ENCODE results near the gene CD44.

The CD44 gene

DNA sequence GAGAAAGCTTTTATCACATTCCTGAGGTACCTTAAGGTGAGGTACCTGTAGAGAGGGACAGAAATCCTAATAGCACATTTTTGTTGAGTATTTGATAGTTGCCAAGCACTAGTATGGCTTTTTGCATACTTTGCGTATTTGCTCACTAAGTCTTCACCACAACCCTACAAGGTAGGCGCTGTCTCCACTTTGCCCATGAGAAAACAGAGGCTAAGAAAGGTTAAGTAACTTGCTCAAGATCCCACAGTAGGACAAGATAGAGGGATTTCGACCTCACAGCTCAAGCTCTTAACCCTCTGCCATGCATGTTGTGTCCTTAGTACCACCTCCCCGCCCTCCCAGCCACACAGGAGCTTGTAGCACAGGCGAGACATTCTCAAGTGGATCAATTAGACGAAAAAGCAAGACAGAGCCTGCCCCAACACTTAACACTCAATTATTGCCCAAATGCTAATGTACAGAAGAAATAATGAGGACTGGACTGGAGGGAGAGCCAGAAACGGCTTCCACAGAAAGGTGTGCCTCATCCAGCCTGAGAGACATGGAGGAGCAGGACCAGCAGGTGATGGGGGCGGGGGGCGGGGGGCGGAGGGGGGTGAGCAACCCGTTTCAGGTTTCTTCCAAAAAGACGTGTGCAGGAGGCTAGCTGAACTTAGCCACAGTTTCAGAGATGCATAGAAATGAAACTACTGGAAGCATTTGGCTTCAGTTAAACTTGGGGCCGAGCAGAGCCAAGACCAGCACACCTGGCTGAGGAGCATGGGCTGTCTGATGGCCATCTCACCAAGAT, 26.7 kb upstream of the CD44 start:
- DNase-seq, result no peak

DNA sequence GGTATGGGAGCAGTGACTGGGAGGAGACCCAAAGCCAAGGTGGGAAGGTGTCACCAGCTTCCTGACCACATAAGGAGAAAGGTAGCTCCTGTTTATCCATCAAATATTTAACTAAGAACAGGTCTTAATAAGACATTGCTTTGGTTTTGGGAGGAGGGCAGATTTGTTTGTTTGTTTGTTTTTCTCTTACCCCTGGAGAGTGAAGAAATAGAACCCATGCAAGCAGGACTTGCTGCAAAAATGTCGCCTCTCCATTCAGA, 26.2 kb upstream of the CD44 start:
- DNase-seq, result no peak

DNA sequence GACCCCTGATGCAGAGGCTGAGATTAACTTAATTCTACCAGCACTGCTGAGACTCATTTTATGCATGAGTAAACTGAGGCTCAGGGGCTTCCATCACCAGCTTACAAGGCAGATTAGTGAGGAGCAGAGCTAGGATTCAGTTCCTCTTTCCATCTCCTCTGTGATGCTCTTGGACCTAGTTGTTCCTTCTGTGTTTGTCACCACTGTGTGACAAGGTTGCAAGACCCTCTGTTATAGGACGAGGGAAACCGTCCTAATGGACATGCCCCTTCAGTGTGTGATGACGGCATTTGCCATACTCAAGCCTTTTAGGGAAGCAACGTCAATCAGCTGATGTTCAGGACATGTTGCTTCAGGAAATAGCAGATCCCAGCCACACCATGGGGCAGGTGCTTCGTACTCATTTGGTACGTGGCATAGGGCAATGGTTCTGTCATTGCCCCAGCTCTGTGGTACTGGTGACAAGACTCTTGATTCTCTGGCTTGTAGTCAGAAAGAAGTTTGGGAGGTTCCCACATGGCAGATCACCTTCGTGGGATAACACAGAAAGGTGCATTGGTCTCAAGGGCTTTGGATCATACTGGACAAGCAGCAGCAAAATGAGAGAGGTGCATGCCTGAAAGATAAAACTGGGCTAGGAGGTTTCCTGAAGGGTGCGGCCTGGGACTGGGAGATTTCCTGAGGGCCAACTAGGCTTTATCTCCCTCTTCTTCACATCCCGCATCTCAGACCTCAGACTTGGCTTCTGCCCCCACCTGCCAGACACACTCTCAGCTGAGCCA, 23.9 kb upstream of the CD44 start:
- no peak for DNase-seq

DNA sequence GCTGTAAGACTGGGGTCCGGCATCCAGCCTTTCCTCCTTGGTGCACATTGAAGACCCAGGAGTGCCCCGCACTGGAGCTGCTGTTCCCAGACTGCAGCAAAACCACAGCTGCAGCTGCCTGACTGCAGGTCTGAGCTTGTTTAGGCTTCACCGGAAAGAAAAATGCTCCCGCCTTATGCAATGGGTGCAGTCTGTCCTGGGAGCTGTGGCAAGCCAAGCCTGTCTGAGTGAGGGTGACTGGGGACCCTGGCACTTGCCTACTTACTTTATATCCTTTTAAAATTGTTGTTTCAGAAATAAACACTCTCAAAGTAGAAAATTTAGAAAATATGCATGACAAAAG, 23.3 kb upstream of the CD44 start:
- DNase-seq, result no peak

GRCh38 chr11:35116245-35116644, 22.7 kb upstream of the CD44 start:
- no peak for DNase-seq

DNA sequence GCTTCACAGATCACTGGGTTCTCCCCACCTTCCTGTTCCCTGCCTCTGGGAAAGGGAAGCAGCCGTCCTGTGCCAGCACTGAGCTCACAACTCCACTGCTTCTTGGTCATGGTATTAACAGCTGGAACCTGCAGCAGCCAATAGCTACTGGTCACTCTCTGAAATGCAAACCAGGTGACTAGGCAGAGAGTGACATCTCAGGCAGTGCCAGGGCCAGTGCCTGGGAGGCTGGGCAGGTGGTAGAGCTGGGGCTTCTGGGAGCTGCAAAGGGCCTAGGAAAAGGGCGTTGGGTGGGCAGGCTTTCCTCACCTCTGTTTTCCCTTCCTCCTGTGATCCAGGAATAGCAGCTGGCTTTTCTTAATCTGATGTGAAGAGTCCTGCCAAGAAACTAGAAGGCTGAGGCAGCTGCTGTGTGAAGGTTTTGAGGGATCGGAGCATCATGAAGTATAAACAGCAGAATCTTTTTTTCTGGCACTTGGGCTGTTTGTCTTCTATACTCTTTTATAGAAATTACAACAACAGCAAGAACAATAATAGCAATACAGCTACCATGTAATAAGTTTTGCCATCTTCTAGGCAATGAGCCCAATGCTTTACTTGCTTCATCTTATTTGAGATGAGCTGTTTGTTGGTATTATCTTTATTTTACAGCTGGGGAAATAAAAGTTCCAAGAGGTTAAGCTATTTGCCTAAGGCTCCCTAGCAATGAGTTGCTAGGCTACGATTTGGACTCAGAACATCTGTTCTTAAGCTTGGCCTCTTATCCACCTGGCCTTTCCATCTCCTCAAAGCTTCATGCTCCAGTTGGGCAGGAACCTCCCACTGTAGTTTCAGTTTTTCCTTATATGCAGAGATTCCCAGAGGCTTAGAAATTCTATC, 22.0 kb upstream of the CD44 start:
- DNase-seq, result no peak

GRCh38 chr11:35118906-35119305, 20.1 kb upstream of the CD44 start:
- no peak for DNase-seq

DNA sequence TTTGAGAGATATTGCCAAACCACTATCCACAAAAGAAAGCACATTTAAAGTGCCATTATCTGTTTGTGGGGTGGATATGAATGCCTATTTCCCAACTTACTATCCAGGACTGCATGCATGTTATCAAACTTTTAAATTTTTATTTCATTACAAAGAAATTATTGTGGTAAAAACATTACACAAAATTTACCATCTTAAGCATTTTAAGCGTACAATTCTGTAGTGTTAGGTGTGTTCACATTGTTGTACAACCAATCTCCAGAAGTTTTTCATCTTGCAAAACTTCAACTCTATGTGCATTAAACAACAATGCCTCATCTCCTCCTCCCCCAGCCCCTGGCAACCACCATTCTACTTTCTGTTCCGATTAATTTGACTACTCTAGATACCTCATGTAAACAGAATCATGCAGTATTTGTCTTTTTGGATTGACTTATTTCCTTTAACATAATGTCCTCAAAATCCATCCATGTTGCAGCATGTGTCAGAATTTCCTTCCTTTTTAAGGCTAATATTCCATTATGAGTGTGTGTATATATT, 17.6 kb upstream of the CD44 start:
- no peak for DNase-seq

DNA sequence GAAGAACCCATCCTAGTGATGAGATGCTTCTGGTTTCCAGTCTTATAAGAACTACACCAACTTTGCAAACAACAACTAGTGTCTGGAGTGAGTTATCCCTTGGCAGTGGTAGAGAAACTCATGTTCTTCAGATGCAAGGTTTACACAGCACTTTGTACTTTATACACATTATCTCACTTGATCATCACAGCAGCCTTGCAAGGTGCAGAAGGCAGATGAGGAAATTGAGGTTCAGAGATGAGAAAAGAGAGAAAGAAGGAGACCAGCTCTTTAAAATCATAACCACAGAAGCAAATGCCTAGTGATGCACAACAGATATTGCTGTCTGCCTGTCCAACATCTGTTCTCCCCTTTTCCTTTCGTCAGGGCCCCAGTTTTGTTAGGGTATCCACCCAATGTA, 16.7 kb upstream of the CD44 start:
- no peak for DNase-seq

DNA sequence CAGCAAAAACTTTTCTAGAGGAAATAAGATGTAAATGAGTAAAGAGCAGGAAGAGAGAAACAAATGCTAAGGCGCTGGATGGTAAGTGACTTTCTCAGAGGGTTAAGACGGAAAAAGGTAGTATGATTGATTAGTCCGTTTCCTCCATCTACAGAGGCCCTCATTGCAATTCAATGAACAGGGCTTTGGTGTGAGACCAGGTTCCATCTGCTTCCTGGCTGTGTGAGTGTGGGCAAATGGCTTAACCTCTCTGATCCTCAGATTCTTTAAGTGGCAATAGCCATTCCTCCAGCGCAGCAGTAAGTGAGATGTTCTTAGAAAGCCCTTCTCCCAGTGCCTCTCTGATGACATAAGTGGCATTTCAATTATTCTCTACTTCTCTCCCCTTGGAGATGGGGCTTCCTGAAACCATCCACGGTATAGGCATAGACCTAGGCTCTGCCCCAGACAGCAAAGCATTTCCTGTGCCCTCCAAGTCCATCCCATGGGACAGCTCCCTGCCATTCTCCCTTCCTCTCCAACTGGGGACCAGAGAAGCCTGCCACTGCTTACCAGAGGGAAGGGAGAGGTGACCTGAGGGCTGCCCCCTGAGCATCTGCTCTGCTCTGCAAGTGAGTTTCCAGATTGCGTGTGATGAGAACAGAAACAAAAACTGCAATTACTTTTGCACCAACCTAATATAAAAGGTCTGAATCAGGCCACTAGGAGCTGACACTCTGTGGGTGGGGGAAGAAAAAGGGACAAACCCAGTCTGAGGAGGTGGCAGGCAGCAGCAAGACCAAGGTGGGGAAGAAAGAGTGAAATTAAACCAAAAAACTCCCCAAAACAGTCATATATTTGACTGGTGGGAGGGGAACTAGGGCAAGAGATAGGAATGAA, 12.7 kb upstream of the CD44 start:
- DNase-seq, result no peak

DNA sequence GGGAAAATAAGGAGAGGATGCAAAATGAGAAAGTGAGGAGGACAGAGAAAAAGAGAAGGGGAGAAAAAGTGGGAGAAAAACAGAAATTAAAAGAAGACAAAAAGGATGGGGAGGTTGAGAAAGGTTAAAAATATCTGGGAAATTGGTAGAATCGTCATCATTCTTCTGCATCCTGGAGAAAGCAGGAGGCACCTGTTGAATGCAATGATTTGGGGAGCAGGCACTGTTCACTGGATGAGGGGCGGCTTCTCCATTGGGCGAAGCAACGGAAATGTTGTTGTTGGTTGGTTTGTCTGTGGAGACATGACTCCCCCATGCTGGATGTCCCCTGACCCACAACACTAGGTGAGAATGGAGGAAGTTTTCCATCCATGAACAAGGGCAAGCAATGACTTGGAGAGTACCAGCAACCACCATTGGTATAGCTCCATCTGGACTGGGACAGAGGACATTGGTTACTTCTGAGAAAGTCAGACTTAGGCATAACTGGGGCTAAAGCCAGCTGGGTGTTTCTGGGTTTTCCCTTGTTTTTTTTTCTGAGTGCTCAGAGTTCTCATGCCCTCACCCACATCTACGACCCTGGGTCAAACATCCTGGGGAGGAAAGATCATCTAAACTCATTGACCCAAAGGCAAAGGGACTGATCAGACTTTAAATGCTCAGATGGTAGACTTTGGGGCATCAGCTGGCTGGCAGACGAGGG, 11.9 kb upstream of the CD44 start:
- no peak for DNase-seq

- DNase-seq, result no peak
Observed at GRCh38 chr11:35127619-35128018, 11.4 kb upstream of the CD44 start.

DNA sequence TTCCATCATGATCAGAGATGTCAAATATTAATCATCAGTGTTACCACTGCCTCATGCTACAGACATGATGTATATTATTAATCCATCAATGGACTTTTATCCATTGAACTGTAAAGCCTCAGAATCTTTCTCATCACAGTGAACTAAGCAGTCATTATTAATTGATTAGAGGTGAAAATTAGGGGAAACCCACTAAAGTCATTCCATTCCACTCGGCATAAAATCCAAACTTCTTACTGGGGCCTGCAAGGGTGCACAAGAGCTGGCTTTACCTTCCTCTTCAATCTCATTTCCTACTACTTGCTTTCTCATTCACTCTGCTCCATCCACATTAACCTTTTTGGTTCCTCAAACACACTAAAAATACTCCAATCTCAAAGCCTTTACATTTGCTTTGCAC, 7.9 kb upstream of the CD44 start:
- DNase-seq, result no peak

- DNase-seq, result no peak
Observed at GRCh38 chr11:35131886-35132285, 7.1 kb upstream of the CD44 start.

- no peak for DNase-seq
Observed at GRCh38 chr11:35133656-35134055, 5.3 kb upstream of the CD44 start.

- no peak for DNase-seq
Observed at GRCh38 chr11:35134403-35135148, 4.4 kb upstream of the CD44 start.

DNA sequence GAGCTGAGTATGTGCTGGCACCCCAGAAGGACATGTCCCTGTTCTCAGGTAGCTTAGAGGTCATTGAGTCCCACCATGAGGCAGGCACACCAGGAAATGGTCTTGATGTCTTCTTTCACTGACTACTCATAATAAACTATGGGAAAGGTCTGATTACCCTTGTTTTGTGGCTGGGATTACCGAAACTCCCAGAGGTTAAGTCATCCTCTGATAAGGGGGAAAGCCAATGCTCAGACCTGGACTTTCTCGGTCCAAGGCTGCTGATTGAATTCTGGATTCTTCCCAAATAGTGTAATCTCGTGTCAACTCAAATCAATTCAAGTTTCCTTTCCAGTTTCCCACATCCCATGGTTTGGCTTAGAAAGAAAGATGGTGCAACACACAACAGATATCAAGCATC, 3.7 kb upstream of the CD44 start:
- DNase-seq, result no peak

DNA sequence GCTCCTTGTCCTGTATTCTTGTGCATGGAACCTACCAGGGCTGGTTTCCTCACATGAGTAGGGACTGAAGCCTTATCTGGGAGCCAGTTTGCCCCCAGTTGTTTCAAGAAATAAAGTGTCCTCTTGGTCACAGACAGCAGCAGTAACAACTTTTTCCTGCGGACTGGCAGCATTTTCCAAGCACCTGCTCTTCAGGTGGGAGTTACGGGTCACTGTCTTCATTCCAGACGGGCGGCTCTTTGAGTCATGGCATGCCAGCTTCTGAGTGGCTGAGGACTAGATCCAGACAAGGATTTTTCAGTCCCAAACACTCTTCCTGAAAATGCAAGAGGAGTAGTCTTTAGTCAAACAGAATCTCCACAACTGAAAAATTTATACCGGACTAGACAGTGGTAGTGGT, 2.7 kb upstream of the CD44 start:
- no peak for DNase-seq

DNA sequence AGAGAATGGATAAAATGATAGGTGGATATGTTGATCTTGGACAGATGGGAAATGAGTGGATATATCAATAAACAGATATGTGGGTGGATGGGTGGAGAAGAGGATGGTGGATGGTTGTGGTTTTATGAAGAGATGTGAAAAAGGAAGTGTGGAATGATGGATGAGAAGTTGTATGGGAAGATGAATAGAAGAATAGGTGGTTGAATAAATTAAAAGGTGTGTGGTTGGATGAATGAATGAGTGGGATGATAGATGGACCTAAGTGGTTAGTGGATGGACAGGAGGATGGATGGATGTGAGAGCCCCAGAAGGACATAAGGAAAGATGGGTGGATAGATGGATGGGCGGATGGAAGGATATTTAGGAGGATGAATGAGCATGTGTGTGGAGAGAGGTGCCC, 913 bp upstream of the CD44 start:
- no peak for DNase-seq

GRCh38 chr11:35138606-35138942, 397 bp upstream of the CD44 start:
- no peak for DNase-seq

DNA sequence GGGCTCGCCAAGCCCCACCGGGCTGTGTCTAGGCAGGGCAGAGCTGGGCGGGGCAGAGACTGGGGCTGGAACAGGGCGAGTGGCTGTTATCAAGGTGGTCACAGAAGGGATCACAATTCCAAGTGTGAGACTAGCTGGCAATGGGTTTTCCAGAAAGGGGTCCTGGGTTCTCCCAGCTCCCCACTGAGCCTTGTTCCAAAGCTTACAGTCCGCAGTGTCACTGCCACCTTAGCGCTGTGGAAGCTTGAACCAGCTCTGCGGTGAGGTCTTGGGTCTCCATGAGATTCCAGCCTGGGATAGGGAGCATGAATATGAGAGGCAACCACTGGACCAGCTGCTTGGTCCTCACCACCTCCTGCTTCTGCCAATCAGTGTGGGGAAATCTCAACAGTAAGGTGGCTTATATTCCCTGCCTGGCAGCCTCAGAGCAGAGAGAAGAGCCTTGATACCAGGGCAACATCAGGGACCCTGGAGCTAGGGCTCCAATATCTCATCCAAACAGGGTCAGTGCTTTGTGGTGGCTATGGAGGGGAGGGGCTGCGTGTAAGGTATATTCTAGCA, 831 bp downstream of the CD44 start:
- no peak for DNase-seq
